Muscle layer of duodenum (tissue), 2 donors: ENCODE data around the gene NMUR1.

Experiments used
- H3K27ac ChIP-seq: one replicate; pipeline ENCODE4 v1.7.0; 2013; ENCODE audit warnings: mild to moderate bottlenecking, low read length
- H3K27me3 ChIP-seq: one replicate; pipeline ENCODE4 v1.7.0; 2013; ENCODE audit warnings: low read depth, mild to moderate bottlenecking, control low read depth, low read length
- H3K36me3 ChIP-seq, 2 donors: one replicate each; pipeline ENCODE4 v1.7.0; 2013; ENCODE audit warnings: low read length in 2 of 2, control low read depth in 1 of 2, mild to moderate bottlenecking in 1 of 2; ENCODE audit not compliant: insufficient read depth in 2 of 2, control insufficient read depth in 1 of 2
- H3K4me1 ChIP-seq, 2 donors: one replicate each; pipeline ENCODE4 v1.7.0; 2013; ENCODE audit warnings: low read length in 2 of 2, mild to moderate bottlenecking in 2 of 2, control low read depth in 1 of 2, moderate library complexity in 1 of 2; ENCODE audit not compliant: insufficient read depth in 2 of 2, control insufficient read depth in 1 of 2
- H3K4me3 ChIP-seq, 2 donors: one replicate each; pipeline ENCODE4 v1.7.0; 2013; ENCODE audit warnings: low read length in 2 of 2, low read depth in 1 of 2, mild to moderate bottlenecking in 1 of 2
- H3K9me3 ChIP-seq, 2 donors: one replicate each; pipeline ENCODE4 v1.7.0; 2013; ENCODE audit warnings: low read length in 2 of 2, control low read depth in 1 of 2, mild to moderate bottlenecking in 1 of 2; ENCODE audit not compliant: control insufficient read depth in 1 of 2
- donor health status: healthy.

Gene NMUR1

GRCh38 chr2:231533086-231533776 is 3.0 kb upstream of the NMUR1 start:
- H3K9me3 ChIP-seq: no peaks in the 10 kb centered on the region
- H3K27me3 ChIP-seq: no peaks in the 10 kb centered on the region
- H3K27ac ChIP-seq: no peak overlapping the region
- H3K36me3 ChIP-seq: no peaks in the 10 kb centered on the region
- peaks cover 0 to 14% of the 10 kb centered on the region in 2 donors for H3K4me1 ChIP-seq
- no peak overlapping the region for H3K4me3 ChIP-seq

DNA sequence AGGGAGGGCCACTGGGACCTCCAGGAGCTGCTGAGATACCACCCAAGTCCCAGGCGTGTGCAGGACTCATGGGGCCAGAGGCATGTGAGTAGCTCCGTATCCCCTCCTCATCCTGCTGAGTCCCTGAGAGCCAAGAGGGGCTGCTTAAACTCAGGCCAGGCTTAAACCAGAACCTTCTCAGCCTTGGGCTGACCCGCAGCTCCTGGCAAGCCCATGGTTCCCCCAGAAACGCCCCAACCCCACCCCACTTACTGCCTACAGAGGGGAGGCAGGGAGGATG is 2.5 kb upstream of the NMUR1 start:
- H3K4me3 ChIP-seq: no peak overlapping the region
- H3K4me1 ChIP-seq: peaks cover 0 to 14% of the 10 kb centered on the region in 2 donors
- no peaks in the 10 kb centered on the region for H3K27me3 ChIP-seq
- H3K9me3 ChIP-seq: no peaks in the 10 kb centered on the region
- no peaks in the 10 kb centered on the region for H3K36me3 ChIP-seq
- H3K27ac ChIP-seq: no peak overlapping the region

- H3K4me1 ChIP-seq: peaks cover 0 to 14% of the 10 kb centered on the region in 2 donors
- no peaks in the 10 kb centered on the region for H3K27me3 ChIP-seq
- H3K9me3 ChIP-seq: no peaks in the 10 kb centered on the region
- no peak overlapping the region for H3K27ac ChIP-seq
- H3K4me3 ChIP-seq: no peak overlapping the region
- H3K36me3 ChIP-seq: no peaks in the 10 kb centered on the region
Measured at GRCh38 chr2:231531883-231532755, 1.9 kb upstream of the NMUR1 start.

DNA sequence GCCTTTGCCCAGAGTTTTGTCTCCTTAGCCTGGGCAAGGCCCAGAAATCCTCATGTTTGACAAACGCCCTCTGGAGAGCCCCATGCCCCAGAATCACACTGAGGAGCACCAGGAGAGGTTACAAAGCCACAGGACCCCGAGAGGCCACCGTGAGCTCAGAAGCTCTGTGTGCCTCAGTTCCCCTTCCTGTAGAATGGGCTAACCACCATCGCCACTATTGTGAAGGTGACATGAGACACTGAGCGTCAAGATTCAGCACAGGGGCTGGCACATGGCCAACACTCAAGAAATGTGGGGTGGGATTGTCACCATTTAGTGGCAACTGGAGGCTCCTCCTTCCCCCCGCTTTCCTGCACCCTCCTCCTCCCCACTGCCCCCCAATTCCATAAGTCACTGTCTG is 1.2 kb upstream of the NMUR1 start:
- no peaks in the 10 kb centered on the region for H3K36me3 ChIP-seq
- H3K27ac ChIP-seq: no peak overlapping the region
- H3K4me1 ChIP-seq: peaks cover 0 to 14% of the 10 kb centered on the region in 2 donors
- no peak overlapping the region for H3K4me3 ChIP-seq
- H3K9me3 ChIP-seq: no peaks in the 10 kb centered on the region
- no peaks in the 10 kb centered on the region for H3K27me3 ChIP-seq

DNA sequence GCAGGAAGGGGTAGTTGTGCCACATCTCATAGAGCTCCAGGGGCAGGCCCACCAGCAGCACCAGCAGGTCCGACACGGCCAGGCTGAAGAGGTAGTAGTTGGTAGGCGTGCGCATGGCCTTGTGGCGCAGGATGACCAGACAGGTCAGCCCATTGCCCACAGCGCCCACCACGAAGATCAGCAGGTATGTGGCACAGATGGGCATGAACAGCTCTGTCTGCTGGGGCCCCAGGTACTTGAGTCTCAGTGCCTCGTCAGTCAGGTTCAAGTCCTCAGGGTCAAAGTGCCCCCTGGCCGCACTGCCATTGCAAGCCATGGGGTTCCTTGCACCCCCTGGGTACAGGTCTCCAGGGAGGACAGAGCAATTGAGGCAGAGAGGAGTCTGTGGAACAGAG is 1.6 kb downstream of the NMUR1 start:
- Histone ChIP-seq H3K4me1 (peaks cover 0 to 14% of the 10 kb centered on the region in 2 donors), H3K27me3 (no peaks in the 10 kb centered on the region), H3K9me3 (no peaks in the 10 kb centered on the region), H3K36me3 (no peaks in the 10 kb centered on the region), H3K4me3 (no peak overlapping the region), H3K27ac (no peak overlapping the region)

DNA sequence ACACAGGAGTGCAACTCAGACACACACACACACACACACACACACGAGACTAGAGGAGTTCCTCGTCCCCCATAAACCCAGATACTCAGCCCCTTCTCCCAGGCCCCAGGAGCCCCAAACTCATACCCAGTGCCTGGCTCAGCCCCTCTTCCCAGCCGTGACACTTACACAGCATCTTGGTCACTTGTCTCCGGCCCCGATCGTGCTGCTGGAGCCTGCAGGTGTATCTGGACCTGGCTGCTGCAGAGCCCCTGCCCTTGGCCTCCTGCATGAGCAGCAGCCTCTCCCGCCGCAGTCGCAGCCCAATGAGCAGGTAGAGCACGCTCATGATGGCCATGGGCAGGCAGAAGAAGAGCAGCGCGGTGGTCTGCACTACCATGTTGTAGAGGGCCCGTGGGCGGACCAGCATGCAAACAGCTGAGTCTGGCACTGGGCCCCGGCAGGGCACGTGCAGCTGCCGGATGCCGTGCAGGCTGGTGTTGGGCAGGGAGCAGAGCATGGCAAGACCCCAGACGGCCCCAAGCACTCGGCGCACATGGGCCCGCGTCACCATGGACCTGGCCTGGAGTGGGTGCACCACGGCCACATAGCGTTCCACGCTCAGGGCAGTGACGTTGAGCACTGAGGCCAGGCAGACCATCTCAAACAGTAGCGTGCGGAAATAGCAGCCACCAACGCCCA is 2.1 kb downstream of the NMUR1 start:
- Histone ChIP-seq H3K9me3 (no peaks in the 10 kb centered on the region), H3K27ac (no peak overlapping the region), H3K4me3 (no peak overlapping the region), H3K36me3 (no peaks in the 10 kb centered on the region), H3K27me3 (no peaks in the 10 kb centered on the region), H3K4me1 (peaks cover 0 to 18% of the 10 kb centered on the region in 2 donors)

DNA sequence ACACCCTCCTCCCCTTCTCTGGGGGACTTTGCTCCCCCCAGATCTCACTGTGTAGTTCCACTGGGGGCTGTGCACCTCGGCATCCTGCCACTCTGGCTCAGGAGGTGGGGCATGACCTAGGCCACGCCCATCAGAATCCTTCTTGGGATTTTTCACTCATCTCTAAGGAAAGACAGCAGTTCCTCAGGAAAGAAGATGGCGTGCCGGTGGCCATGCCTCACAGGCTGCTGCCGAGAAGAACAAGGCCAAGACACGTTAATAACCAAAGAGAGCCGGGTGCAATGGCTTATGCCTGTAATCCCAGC is 3.2 kb downstream of the NMUR1 start:
- Histone ChIP-seq H3K4me3 (no peak overlapping the region), H3K9me3 (no peaks in the 10 kb centered on the region), H3K27ac (no peak overlapping the region), H3K36me3 (no peaks in the 10 kb centered on the region), H3K27me3 (no peaks in the 10 kb centered on the region), H3K4me1 (peaks cover 0 to 19% of the 10 kb centered on the region in 2 donors)

DNA sequence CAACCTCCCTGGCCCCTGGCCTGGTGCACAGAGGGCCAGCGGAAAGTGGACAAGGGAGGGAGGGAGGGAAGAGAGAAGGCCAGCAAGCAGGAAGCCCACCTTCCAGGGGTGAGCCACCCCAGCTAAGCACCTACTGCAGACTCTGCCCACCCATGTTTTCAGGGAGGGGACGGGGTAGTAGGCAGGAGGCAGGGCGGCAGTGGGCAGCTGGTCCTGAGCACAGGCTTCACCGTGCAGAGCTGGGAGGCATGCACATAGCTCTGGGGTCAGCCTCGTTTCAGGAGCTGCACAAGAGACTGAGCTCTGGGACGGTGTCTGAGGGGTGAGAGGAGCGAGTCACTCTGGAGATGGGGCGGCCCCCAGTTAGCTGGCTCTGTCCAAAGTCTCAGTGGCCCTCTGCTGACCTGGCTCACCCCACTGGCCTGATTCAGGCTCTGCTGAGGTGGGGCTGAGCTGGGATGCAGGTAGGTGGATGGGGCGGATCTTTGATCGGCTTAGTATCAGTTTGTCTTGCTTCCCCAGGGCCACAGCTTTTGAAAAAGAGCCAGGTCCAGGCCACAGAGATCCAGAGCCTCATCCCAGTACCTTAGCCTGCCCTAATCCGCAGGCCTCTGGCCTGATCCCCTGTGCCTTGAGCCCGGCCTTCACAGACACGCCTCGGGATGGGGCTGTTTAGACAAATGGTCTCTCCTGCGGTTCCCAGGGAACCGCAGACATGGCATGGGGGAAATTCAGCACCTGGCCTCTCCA is 3.7 kb downstream of the NMUR1 start:
- H3K4me1 ChIP-seq: peaks cover 0 to 19% of the 10 kb centered on the region in 2 donors

DNA sequence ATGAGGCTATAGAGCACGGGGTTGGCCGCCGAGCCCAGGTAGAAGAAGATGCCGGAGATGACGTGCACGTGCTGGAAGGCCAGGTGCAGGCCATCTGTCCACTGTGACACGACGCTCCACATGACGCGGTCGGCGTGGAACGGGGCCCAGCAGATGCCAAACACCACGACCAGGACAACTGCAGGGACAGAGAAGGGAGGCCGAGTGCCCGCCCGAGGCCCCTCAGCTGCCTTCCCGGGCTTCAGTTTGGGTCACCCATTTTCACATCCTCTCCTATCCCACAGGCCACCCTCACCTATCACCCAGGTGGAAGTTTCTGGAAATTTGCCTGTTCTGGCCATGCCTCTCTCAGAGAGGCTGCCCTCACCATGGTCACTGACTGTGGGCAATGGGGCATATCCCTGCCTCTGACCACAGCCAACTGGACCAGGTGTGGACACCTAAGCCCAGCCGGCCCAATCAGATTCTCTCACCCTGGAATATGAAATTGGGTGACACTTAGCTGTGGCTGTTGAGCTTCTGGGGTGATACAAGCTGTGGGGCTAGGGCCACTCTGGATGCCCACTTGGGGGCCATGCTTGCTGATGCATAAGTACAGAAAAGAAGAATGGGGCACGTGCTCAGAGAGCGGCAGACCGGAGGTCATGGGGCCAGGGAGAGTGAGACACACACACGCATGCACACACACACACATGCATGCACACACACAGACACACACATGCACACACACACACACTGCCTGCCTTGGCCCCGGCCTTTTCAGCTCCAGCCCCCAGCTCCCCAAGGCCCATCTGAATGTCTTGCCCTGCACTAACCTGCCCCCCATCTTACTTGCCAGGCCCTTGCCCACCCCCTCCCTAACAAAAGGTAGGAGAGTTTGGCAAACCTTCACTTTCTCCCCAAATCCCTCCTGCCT is 4.7 kb downstream of the NMUR1 start:
- no peaks in the 10 kb centered on the region for H3K9me3 ChIP-seq
- H3K36me3 ChIP-seq: no peaks in the 10 kb centered on the region
- no peak overlapping the region for H3K4me3 ChIP-seq
- H3K4me1 ChIP-seq: peaks cover 0 to 17% of the 10 kb centered on the region in 2 donors
- H3K27ac ChIP-seq: no peak overlapping the region
- no peaks in the 10 kb centered on the region for H3K27me3 ChIP-seq

More for the DNA sequence above, 3.7 kb downstream of the NMUR1 start:
- Histone ChIP-seq H3K9me3 (no peaks in the 10 kb centered on the region), H3K27ac (no peak overlapping the region), H3K27me3 (no peaks in the 10 kb centered on the region), H3K36me3 (no peaks in the 10 kb centered on the region), H3K4me3 (no peak overlapping the region)

DNA sequence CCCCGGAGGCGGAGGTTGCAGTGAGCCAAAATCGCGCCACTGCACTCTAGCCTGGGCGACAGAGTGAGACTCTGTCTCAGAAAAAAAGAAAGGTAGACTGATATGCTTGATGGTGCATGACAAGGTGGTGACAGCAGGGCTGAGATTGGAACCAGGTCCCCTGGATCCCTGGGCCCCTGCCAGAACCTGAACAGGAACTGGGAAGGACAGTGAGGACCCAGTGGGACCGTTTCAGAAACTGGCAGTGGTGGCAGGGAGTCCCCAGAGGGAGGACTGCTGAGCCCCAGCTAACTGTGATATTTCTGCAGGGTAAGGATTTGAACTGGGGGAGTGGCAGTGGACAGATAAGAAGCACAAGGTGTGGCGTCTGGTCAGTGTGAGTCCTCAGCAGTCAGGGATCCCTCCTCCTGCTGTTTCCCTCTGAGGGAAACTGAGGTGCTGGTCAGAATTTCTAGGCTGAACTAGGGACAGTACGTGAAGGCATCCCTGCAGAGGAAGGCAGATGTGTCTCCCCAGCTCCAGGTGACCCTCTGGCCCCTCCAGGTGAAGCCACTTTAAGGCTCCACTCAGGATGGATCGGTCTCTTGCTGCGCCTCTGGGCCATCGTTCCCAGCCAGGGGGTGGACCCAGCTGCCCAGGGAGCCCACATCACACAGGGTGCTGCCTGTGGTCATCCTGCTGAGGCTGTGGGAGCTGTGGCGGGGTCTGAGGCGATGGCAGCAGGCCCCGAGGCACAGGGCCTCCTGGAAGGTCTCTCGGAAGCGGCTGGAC is 5.6 kb downstream of the NMUR1 start:
- no peak overlapping the region for H3K27ac ChIP-seq
- no peaks in the 10 kb centered on the region for H3K36me3 ChIP-seq
- H3K4me1 ChIP-seq: peaks cover 0 to 8% of the 10 kb centered on the region in 2 donors
- no peaks in the 10 kb centered on the region for H3K27me3 ChIP-seq
- no peaks in the 10 kb centered on the region for H3K9me3 ChIP-seq
- H3K4me3 ChIP-seq: no peak overlapping the region
